Activated CD8-positive, alpha-beta memory T cell treated with anti-CD3 and anti-CD28 coated beads for 1 hour (primary cell): ENCODE results near the gene ZC3H18.
"Not testable (repeated sequence)": the region's sequence is repeated elsewhere in the genome, so short reads cannot be mapped to it uniquely, and the experiment has no call there.

Experiments
- DNase-seq, 2 donors: peaks; one replicate each; pipeline ENCODE4 v3.0.0-alpha.2; 2020; ENCODE audit warnings: low read depth in 1 of 2; ENCODE audit errors: extremely low read depth in 1 of 2

The ZC3H18 gene

DNA sequence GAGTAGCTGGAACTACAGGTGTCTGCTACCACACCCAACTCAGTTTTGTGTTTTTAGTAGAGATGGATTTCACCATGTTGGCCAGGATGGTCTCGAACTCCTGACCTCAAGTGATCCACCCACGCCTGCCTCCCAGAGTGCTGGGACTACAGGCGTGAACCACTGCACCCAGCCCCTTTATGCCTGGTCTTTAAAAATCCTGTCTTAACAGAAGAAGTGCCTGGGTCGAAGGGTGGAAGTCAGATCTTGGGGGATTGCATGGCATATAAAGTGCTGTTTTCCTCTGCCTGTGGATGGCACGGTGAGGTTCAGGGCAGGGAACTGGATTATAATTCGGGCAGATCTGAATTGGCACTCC, 30.3 kb downstream of the ZC3H18 start:
- no peak for DNase-seq

DNA sequence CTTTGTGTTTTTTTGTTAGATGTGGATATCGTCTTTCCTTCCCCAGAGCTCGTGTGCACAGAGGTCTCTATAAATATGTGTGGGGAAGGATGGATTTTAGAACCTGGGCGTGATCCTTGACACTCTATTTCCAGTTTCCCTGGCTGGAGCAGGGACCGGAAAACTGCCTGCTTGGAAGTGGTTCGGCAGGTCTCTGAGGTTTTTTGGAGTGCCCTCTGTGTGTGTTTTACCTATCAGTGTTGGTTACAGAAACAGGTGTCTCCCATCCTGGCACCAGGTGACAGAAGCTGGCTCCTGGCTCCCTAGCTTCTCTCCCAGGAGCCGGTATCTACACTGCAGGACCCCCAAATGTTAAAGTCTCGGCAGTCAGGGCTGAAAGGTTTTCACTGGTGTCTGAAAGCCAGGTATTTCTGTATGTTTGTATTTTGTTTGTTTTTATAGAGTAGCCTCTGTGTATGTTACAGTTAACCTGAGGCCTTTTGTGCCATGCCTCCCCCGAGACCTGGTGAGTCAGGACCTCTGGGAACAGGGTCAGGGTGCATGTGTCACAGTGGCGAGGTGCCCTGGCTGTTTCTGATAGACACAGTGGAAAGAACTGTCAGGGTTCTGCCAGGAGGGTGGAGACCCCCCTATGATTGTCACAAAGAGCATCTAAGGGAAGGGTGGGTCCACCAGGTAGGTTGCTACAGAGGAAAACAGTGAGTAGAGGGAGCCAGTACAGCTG, 31.3 kb downstream of the ZC3H18 start:
- no peak for DNase-seq

DNA sequence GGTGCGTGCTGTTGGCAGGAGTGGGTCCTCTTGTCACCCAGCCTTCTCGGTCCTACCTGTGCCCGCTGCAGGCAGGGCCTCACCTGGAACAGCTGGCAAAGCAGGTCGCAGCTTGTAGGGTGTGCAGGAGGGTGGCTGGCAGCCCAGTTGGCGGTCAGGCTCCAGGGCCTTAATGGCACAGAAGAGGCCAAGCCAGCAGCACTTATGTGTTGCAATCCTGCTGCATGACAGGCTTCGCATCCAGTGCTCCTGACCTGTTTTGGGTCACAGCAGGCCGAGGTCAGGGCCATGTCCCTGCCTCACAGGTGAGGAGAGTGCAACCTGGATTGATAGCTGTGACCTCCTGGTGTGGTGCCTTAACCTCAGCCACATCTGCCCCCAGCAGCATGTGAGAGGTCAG, 31.9 kb downstream of the ZC3H18 start:
- DNase-seq = no peak

DNA sequence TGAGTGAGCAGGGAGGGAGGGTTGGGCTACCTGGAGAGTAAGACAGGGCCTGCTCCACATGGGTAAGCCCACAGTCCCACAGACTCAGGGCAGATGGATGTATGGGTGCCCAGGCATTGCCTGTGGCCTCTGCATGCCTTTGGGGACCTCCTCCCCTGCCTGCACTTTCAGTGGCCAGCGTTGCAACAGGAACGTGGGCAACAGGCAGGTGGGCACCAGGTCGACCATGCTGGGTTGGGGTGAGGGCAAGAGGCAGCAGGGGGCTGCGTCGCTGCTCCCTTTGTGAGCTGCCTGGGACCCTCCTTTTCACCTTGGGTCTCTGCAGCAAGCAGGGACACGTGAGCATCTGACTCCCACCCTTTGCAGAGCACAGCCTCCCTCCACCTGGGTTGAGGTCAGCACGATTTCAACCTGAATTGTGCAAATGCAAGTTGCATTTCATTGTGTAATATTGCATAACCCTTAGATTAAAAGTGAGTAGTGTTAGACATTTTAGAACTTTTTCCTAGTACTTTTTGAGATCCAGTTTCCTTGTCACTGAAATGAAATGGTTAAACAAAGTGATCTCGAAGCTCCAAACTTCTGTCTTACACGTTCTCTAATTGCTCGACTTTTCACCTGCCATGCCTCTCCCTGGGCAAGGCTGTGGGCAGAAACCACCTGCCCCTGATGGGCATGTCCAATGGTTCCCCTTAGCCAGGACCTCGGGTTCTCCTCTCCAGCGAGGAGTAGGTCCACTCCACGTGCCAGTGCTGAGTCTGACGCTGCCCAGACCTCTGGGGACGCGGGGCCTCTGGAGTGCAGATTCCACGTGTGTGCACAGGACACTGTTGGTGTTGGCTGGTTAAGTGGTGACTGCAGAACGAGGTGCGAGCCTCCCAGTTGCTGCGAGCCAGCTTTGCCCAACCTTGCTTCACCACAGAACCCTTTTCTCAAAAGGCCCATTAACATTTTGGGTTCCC, 35.3 kb downstream of the ZC3H18 start:
- DNase-seq = no peak

DNA sequence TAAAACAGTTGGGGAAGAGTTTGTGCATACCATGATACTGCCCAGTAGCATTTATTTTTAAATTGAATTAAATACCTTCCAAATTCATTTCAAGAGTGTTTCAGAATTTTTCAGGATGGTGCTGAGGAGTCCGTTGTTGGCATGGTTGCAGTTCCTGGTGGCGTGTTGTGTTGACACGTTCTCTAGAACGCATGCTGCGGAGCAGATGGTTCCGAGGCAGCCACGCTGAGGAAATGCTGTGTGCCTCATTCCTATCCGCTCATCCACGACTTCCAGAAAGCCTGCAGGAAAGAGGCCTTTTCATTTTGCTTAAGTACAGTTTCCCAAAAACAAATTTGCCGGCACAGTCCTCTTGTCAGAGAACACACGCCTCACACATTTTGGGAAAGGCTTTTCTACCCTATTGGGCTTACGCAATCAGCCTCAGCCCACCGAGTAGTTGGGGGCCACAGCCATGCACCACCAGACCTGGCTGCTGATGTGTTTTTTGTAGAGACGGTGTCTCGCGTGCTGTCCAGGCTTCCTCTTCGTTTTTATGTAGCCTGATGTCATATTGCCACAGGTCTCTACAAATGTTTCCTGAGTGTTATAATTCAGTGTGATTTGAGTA, 36.0 kb downstream of the ZC3H18 start:
- no peak for DNase-seq

GRCh38 chr16:88608076-88608475, 37.9 kb downstream of the ZC3H18 start:
- DNase-seq = no peak

DNA sequence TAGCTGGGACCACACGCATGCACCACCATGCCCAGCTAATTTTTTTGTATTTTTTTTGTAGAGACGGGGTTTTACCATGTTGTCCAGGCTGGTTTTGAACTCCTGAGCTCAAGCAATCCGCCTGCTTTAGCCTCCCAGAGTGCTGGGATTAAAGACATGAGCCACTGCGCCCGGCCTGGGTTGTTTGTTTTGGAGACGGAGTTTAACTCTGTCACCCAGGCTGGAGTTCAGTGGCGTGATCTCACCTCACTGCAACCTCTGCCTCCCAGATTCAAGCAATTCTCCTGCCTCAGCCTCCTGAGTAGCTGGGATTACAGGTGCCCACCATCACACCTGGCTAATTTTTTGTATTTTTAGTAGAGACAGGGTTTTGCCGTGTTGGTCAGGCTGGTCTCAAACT, 39.2 kb downstream of the ZC3H18 start:
- DNase-seq = not testable (repeated sequence)

DNA sequence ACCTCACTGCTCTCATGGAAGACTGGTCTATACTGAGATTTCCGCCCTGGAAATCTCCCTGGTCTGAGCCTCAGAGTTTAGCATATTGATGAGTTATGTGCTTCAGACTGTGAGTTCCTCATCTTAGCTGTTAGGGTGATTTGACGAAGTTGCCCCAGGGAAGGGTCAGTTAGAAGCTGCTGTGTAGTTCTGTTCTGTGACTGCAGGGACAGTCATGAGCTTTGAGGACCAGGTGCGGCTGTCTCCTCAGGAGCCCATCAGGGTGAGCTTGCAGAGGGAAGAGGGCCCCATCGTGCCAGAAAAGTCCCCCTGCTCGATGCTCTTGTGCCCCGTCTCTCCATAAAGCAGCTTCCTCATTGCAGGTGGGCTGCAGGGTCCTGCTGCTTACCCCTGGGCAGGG, 39.9 kb downstream of the ZC3H18 start:
- DNase-seq = no peak

DNA sequence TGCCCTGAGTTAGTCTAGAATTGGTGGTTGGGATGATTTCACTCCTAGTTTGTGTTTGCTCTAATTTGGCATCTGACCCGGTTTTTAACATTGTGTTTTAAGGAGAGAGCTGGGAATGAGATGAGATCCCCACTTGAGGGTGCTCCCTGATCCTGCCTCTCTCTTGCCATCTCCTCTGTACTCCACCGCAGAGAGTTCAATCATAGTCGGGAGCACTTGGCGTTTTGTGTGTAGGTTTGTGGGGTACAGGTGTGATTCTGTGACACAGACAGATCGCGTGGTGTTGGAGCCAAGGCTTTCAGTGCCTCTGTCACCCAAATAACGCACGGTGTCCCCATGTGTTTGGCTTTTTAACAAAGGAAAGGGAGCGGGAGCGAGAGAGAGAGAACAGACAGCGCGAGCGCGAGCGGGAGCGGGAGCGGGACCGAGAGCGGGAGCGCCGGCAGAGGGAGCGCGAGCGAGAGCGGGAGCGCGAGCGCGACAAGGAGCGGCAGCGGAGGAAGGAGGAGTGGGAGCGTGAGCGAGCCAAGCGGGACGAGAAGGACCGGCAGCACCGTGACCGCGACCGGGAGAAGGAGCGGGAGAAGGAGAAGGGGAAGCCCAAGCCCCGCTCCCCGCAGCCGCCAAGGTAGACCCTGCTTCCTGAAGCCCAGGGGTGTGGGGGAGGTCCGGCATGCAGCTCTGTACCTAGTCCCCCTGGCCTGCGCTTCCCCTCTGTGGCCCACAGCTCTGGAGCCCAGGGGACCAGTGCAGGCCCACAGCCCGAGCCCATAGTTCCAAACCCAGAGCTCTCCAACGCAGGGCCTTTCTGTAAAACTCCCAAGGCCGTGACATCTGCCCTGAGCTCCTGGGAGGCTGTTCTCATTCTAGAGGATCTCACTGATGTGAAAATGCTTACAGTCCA, 41.0 kb downstream of the ZC3H18 start:
- no peak for DNase-seq

DNA sequence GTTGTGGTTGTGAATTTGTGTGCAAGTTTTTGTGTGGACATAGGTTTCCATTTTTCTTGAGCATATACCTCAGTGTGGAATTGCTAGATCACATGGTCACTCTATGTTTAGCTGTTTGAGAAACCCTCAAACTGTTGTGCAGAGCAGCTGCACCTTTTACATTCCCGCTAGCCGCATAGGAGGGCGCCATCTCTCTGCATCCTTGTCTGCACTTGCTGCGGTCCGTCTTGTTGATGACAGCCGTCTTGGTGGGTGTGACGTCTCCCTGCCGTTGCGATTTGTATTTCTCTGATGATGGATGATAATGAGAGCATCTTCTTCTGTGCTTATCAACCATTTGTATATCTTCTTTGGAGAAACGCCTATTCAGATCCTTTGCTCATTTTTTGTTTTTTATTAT, 43.1 kb downstream of the ZC3H18 start:
- no peak for DNase-seq

DNA sequence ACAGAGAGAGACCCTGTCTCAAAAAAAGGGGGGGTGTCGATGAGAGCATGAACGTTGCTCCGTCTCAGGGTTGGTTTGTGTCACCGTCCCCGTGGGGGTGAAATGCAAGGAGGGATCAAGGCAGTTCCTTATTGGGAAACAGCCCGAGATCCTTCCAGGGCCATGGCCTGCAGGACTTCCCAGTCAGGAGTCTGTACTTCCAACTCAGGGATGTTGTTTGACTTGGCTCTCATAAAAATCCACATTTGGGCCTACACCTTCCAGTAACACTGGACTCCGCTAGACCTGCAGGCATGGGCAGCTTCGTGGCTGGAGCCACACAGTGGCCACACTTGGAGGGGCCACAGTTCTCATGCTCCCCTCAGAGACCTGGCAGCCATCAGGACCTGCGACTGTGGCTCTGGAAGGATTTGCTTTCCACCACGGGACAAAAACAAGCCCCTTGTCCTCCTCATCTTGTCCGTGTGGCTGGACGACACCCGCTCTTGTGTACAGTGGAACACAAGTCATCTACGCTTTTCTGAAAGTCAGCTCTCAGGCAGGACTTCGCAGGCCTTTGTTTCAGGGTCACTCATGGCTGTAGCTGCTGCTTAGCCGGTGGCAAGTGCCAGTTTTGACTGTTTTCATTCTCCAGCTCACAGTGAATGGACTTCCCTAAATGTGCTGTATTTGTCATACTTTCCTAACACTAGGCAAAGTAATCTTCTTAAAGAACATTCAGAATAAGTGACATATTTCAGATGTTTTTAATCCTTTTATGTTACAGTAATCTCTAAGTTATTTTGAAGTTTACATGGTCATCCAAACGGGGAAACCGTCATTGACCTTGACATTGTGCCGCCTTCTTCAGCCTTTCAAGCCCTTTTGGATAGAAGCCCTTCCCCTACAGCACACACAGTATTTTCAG, 44.0 kb downstream of the ZC3H18 start:
- no peak for DNase-seq

DNA sequence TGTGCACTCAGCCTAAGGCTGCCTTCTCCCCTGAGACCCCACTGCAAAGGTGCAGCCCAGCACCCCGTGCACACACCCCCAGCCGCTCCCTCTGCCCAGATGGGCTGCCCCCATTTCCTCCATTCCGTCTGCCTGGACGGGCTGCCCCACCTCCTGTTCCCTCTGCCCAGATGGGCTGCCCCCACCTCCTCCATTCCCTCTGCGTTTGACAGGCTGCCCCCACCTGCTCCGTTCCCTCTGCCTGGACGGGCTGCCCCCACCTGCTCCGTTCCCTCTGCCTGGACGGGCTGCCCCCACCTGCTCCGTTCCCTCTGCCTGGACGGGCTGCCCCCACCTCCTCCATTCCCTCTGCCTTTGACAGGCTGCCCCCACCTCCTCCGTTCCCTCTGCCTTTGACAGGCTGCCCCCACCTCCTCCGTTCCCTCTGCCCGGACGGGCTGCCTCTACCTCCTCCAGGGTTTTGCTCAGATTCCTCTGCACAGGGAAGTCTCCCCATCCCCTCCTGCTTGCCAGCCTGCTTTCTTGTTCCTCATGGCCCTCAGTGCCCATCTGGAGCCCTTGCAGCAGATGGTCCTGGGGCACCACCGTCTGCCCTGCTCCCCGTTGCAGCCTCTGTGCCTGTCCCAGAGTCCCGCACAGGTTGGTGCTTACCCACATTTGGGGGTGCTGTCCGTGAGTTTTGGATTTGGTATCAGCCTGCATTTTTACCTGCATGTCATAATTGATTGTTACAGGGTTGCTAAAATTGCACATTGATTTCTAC, 44.8 kb downstream of the ZC3H18 start:
- DNase-seq = no peak

DNA sequence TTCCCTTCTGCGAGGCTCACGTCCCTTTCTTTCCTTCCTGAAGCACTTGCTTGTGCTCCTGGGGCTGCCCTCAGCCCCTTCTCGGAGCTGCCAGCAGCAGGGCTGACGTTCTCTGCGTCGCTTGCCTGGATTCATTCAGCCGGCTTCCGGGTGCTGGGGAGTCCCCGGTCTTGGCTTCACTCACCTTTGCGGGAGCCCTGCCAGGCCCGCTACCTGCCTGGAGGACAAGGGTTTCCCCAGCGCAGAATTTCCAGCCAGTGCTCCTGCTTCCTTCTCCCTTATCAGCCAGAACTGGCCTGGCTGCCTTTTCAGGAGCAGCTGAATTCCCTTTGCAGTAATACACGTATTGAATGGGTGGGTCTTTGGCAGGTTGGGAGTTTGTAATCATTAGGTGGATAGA, 46.1 kb downstream of the ZC3H18 start:
- DNase-seq = no peak

GRCh38 chr16:88616736-88617135, 46.5 kb downstream of the ZC3H18 start:
- DNase-seq = no peak

DNA sequence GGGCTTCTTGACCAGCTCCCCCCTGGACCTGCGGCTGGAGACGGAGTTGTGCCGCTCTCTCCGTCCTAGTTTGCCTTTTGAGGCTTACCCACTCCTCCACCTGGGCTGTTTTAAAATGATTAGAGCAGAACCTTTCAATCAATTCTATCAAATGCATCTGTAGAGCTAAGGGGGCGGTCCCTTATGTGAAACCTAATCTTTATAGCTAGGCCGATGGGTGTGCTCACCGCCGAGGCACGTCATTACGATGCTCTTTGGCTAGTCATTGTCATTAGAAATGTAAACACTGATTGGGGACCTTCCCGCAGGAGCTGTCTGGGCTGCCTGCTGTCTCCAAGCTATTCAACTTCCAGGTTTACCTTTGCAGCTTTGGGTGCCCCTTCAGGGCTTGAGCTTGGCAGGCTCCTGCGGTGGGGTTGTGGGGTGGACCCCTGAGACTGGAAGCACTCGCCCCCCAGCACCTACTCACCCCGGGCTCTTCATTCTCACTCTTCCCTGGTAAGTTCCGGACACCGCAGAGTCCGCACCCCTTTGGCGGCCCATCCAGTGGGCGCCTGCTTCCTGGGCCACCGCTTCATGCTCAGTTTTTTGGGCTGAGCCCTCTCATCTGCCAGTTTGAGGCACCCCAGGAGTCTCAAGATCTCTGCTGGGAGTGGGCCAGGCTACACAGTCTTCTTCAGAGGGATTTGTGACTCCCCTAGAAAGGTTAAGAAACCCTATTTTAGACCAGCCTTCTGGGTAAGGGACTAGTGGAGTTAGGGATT, 47.2 kb downstream of the ZC3H18 start:
- DNase-seq = no peak

DNA sequence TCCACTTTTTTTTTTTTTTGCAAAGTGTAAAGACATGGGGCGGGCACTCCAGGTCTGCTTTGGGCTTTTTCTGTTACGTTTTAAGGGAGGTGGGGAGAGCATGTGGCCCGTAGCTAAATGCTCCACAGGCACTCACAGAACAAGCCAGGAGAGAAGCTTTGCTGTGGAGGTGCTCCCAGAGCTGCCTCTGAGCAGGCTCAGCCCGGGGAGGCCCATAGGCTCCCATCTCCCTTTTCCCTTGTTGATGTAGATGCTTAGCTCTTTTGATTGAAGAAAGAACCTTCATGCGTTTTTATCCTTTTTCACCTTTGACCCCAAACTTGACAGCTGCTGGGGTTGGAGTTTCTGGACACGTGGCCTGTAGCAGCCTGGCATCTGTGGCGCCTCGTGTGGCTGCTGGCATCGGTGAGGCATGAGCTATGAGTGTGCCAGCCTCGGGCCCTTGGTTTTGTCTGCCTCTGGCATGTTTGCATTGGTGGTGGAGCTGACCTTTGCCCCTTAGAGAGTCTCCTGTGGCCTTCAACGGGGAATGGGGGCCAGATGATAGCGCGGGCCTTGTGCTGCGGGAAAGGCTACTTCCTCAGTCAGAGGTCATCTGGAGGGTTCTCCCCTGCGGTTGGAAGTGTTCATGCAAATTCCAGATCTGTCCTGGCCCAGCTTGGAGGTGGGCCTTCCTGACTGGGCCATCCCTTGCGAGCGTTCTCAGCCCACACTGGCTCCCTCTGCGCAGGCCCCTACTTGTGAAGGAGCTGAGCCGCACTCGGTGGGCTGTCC, 48.2 kb downstream of the ZC3H18 start:
- DNase-seq = no peak

- DNase-seq = no peak
Measured at GRCh38 chr16:88618956-88619667, 48.9 kb downstream of the ZC3H18 start.
